PC-3 (cell line): ENCODE data around the gene BICRAL.

Experiments used
- CTCF ChIP-seq: fragments of 300-600 bp; sonication (generic); conservative IDR thresholded peaks from 2 replicates; pipeline ENCODE4 v1.5.1; 2017; ENCODE audit warnings: antibody characterized with exemption, low read depth, mild to moderate bottlenecking, low read length
- EZH2 ChIP-seq: fragments of 300-600 bp; sonication (generic); IDR thresholded peaks from one replicate; pipeline ENCODE4 v1.6.1; 2017; ENCODE audit warnings: antibody characterized with exemption, mild to moderate bottlenecking, low read length; ENCODE audit not compliant: unreplicated experiment
- EZH2phosphoT487 ChIP-seq: fragments of 300-600 bp; sonication (generic); IDR thresholded peaks from 2 replicates; pipeline ENCODE4 v1.6.1; 2018; ENCODE audit warnings: mild to moderate bottlenecking, antibody characterized with exemption, low read length, borderline replicate concordance

DNA sequence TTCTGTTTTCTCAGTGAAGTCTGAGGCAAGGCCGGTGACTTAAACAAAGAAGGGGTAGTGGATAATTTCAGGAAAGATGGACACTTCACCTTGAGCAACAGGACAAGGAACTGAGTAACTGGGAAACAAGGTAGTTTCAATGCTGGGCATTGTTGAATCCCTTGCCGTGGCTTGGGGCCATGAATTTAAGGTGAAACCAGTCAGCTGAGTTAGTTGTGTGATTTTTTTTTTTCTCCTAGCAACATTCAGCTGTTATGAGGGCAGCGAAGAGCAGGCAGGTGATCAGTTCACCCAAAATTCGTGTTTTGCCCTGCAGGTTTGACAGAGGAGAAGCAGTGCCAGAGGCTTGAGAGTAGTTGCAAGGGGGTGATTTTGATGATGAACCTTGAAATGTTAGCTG lies 6.8 kb downstream of the BICRAL start:
- TF ChIP-seq EZH2, result no peak
- TF ChIP-seq CTCF, result no peak
- no peak for TF ChIP-seq EZH2phosphoT487
